Activated naive CD4-positive, alpha-beta T cell treated with anti-CD3 and anti-CD28 coated beads, Interleukin-2, amount 10 ng/mL, durations not matched to agents 7 days and 5 days (primary cell): ENCODE data around the gene VARS2.
"Not testable (repeated sequence)": the region's sequence is repeated elsewhere in the genome, so short reads cannot be mapped to it uniquely, and the experiment has no call there.

Experiments
- CTCF ChIA-PET: fragments of 350-600 bp; sonication (Branson Sonifier 250); formaldehyde crosslinking; loops from one replicate; lab custom pipeline; 2021; ENCODE audit warnings: antibody characterized with exemption; lab: Charles Lee
- DNase-seq: peaks from one replicate; pipeline ENCODE4 v3.0.0-alpha.2; 2020
- H3K27ac Mint-ChIP-seq: one replicate; pipeline ENCODE4 v1.8.0; 2021; ENCODE audit warnings: mild to moderate bottlenecking, moderate library complexity, mixed read lengths
- H3K27me3 Mint-ChIP-seq: one replicate; pipeline ENCODE4 v1.8.0; 2021; ENCODE audit warnings: mild to moderate bottlenecking, mixed read lengths
- H3K36me3 Mint-ChIP-seq: one replicate; pipeline ENCODE4 v1.8.0; 2021; ENCODE audit warnings: mixed read lengths
- H3K4me1 Mint-ChIP-seq: one replicate; pipeline ENCODE4 v1.8.0; 2021; ENCODE audit warnings: mixed read lengths
- H3K4me3 Mint-ChIP-seq: one replicate; pipeline ENCODE4 v1.8.0; 2021; ENCODE audit warnings: mild to moderate bottlenecking, moderate library complexity, mixed read lengths
- H3K9me3 Mint-ChIP-seq: one replicate; pipeline ENCODE4 v1.8.0; 2021; ENCODE audit warnings: mixed read lengths

VARS2 gene

DNA sequence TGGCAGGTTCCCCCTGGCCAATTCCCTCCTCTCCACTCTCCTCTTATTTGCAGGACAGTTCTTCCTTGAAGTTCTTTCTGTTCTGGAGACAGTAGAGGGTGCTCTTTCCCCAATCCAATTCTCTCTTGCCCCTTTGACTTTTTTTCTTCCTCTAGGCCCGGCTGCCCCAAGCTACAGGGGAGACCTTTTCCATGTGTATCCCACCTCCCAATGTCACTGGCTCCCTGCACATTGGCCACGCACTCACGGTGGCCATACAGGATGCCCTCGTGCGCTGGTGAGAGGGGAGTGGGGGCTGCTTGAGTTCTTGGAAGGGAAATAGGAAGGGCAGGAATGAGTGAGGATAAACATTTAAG, 1.5 kb downstream of the VARS2 start:
- CTCF ChIA-PET, result interaction anchor here (0.6 to 11.3 kb wide), 21 partner anchors 8 to 212 kb away, joined by 3 to 202 read pairs (median 4); partner anchors contain the start of gene MUCL3
- Mint-ChIP-seq H3K4me1 (peaks cover 26% of the 10 kb centered on the region), H3K9me3 (no peaks in the 10 kb centered on the region), H3K27ac (peak overlapping the region; percentile 82), H3K36me3 (peaks cover 31% of the 10 kb centered on the region), H3K27me3 (no peaks in the 10 kb centered on the region), H3K4me3 (peak overlapping the region; percentile 88)
- DNase-seq, result no peak

GRCh38 chr6:30917041-30917440, 3.0 kb downstream of the VARS2 start:
- CTCF ChIA-PET, result interaction anchor here (0.7 to 11.3 kb wide), 4 partner anchors 60 to 166 kb away, joined by 3 to 202 read pairs (median 5); no protein-coding TSS in a partner anchor
- peaks cover 26% of the 10 kb centered on the region for H3K36me3 Mint-ChIP-seq
- H3K4me1 Mint-ChIP-seq, result peaks cover 26% of the 10 kb centered on the region
- no peaks in the 10 kb centered on the region for H3K27me3 Mint-ChIP-seq
- no peaks in the 10 kb centered on the region for H3K9me3 Mint-ChIP-seq
- H3K4me3 Mint-ChIP-seq, result no peak overlapping the region
- no peak for DNase-seq
- no peak overlapping the region for H3K27ac Mint-ChIP-seq

DNA sequence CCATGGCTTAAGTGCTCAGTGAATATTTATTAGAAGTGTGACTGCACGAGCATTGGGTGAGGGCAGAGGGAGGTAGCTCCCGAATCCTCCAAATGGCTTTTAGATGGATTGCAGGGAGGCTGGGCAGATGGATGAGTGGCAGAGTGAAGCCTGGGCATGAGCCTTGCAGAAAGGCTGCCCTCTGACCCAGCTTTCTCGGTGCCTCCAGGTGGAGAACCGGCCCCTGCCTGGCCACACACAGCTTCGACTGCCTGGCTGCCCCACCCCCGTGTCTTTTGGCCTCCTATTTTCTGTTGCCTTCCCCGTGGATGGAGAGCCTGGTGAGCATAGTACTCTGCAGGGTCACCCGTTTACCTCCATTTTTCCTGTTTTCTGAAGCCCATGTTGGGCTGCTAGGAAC, 3.4 kb downstream of the VARS2 start:
- no peak for DNase-seq
- CTCF ChIA-PET, result interaction anchor here (0.8 to 11.3 kb wide), 3 partner anchors 60 to 165 kb away, joined by 3 to 202 read pairs (median 7); no protein-coding TSS in a partner anchor
- H3K36me3 Mint-ChIP-seq, result peaks cover 26% of the 10 kb centered on the region
- no peaks in the 10 kb centered on the region for H3K9me3 Mint-ChIP-seq
- peaks cover 26% of the 10 kb centered on the region for H3K4me1 Mint-ChIP-seq
- no peaks in the 10 kb centered on the region for H3K27me3 Mint-ChIP-seq
- no peak overlapping the region for H3K27ac Mint-ChIP-seq
- no peak overlapping the region for H3K4me3 Mint-ChIP-seq

DNA sequence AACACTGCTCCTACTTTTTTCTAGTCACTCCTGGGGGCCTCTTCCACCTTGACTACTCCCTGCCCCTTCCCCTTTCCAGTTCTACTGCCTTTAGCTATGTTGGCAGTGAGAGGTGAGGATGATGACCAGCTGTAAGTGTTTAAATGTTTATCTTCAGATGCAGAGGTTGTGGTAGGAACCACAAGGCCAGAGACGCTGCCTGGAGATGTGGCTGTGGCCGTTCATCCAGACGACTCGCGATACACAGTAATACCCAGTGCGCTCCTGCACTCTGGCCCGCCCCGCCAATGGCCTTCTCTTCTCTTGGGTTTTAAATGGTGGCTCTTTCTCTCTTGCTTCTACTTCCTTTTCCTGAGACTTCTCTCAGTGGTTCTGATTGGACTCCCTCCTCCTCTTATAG, 4.6 kb downstream of the VARS2 start:
- Mint-ChIP-seq H3K9me3 (no peaks in the 10 kb centered on the region), H3K27ac (no peak overlapping the region), H3K4me3 (no peak overlapping the region), H3K27me3 (no peaks in the 10 kb centered on the region), H3K36me3 (peaks cover 28% of the 10 kb centered on the region), H3K4me1 (peaks cover 18% of the 10 kb centered on the region)
- CTCF ChIA-PET, result interaction anchor here (0.8 to 11.3 kb wide), 5 partner anchors 10 to 164 kb away, joined by 3 to 202 read pairs (median 3); partner anchors contain the start of gene GTF2H4
- DNase-seq, result no peak

GRCh38 chr6:30922447-30922852, 8.4 kb downstream of the VARS2 start:
- H3K4me1 Mint-ChIP-seq, result no peaks in the 10 kb centered on the region
- CTCF ChIA-PET, result interaction anchor here (1.1 kb wide), 1 partner anchor 165 kb away, joined by 4 read pairs; no protein-coding TSS in a partner anchor
- no peaks in the 10 kb centered on the region for H3K9me3 Mint-ChIP-seq
- no peak for DNase-seq
- no peak overlapping the region for H3K27ac Mint-ChIP-seq
- no peak overlapping the region for H3K4me3 Mint-ChIP-seq
- no peaks in the 10 kb centered on the region for H3K27me3 Mint-ChIP-seq
- peaks cover 36% of the 10 kb centered on the region for H3K36me3 Mint-ChIP-seq

DNA sequence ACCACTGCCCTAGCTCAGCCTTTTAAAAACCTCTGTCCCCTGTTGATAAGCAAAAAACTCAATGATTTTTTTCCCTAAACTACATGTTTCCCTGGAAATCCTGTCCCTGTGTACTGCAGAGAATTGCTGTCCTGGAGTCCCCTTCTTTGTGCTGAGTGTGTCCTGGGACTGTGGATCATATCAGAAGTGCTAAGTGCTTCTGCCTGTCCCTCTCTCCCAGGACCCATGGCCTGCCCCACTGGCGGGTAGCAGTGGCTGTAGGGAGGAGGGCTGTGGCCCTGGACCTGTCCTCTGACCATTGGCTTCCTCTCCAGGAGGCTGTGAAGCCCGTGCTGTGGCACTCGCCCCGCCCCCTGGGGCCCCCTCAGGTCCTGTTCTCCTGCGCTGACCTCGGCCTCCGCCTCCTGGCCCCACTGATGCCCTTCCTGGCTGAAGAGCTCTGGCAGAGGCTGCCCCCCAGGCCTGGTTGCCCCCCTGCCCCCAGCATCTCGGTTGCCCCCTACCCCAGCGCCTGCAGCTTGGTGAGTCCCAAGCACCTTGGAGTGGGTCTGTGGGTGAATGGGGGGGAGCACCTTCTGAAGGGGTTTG, 10.1 kb downstream of the VARS2 start:
- H3K27ac Mint-ChIP-seq, H3K4me3 Mint-ChIP-seq, H3K27me3 Mint-ChIP-seq, CTCF ChIA-PET, H3K9me3 Mint-ChIP-seq, DNase-seq, H3K4me1 Mint-ChIP-seq: not testable (repeated sequence)
- H3K36me3 Mint-ChIP-seq, result peaks cover 43% of the 10 kb centered on the region

GRCh38 chr6:30926644-30927043, 12.6 kb downstream of the VARS2 start:
- Mint-ChIP-seq H3K36me3 (peaks cover 33% of the 10 kb centered on the region), H3K27ac (no peak overlapping the region), H3K27me3 (peaks cover 4% of the 10 kb centered on the region), H3K4me3 (no peak overlapping the region), H3K9me3 (peaks cover 3% of the 10 kb centered on the region), H3K4me1 (no peaks in the 10 kb centered on the region)
- DNase-seq, result no peak
- CTCF ChIA-PET, result interaction anchor here (1.0 kb wide), 1 partner anchor 153 kb away, joined by 3 read pairs; no protein-coding TSS in a partner anchor

- CTCF ChIA-PET, result interaction anchor here (1.0 kb wide), 1 partner anchor 153 kb away, joined by 3 read pairs; no protein-coding TSS in a partner anchor
- H3K9me3 Mint-ChIP-seq, H3K27ac Mint-ChIP-seq, DNase-seq, H3K4me1 Mint-ChIP-seq, H3K27me3 Mint-ChIP-seq, H3K4me3 Mint-ChIP-seq: not testable (repeated sequence)
- H3K36me3 Mint-ChIP-seq, result peaks cover 32% of the 10 kb centered on the region
Measured at GRCh38 chr6:30927080-30927479, 13.0 kb downstream of the VARS2 start.

DNA sequence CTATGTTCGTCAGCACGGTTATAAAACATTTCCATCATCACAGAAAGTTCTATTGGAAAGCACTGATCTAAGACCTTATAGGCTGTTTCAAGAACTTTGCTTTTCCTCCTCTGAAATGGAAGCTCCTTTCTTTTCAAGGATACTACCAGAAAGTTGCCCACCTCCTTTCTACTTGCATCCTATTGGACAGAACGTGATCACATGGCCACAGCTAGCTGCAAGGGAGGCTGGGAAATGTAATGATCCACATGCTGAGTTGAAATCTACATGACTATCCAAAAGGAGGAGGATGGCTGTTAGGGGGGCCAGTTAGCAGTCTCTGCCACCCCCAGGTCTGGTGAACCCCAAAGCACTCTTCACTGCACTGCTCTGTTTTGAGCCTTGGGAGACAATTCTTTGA, 14.6 kb downstream of the VARS2 start:
- Mint-ChIP-seq H3K9me3 (peaks cover 3% of the 10 kb centered on the region), H3K4me3 (no peak overlapping the region), H3K4me1 (no peaks in the 10 kb centered on the region), H3K27me3 (peaks cover 14% of the 10 kb centered on the region), H3K27ac (no peak overlapping the region), H3K36me3 (peaks cover 19% of the 10 kb centered on the region)
- CTCF ChIA-PET, result no interaction called here
- no peak for DNase-seq

GRCh38 chr6:30930506-30930905, 16.5 kb downstream of the VARS2 start:
- H3K4me1 Mint-ChIP-seq, result no peaks in the 10 kb centered on the region
- CTCF ChIA-PET, result no interaction called here
- no peak overlapping the region for H3K27ac Mint-ChIP-seq
- H3K4me3 Mint-ChIP-seq, result no peak overlapping the region
- H3K27me3 Mint-ChIP-seq, result peaks cover 28% of the 10 kb centered on the region
- peaks cover 19% of the 10 kb centered on the region for H3K36me3 Mint-ChIP-seq
- DNase-seq, result no peak
- peaks cover 3% of the 10 kb centered on the region for H3K9me3 Mint-ChIP-seq

- CTCF ChIA-PET, result interaction anchor here (0.9 to 1.0 kb wide), 2 partner anchors 9 to 156 kb away, joined by 4 read pairs; partner anchors contain the start of gene MUCL3
- Mint-ChIP-seq H3K4me1 (no peaks in the 10 kb centered on the region), H3K9me3 (peaks cover 3% of the 10 kb centered on the region), H3K27me3 (peaks cover 31% of the 10 kb centered on the region), H3K4me3 (no peak overlapping the region), H3K36me3 (peaks cover 18% of the 10 kb centered on the region), H3K27ac (no peak overlapping the region)
- no peak for DNase-seq
Measured at GRCh38 chr6:30931272-30931671, 17.2 kb downstream of the VARS2 start.

GRCh38 chr6:30931969-30932645, 18.1 kb downstream of the VARS2 start, which contains the start of gene SFTA2:
Gene SFTA2 (minus strand): TSS chr6:30932170. CDS start chr6:30932096, 74 bp downstream.
- CTCF ChIA-PET, result interaction anchor here (0.9 to 1.0 kb wide), 2 partner anchors 8 to 155 kb away, joined by 4 read pairs; partner anchors contain the start of gene MUCL3
- Mint-ChIP-seq H3K27me3 (peaks cover 39% of the 10 kb centered on the region), H3K27ac (no peak within 1 kb of the TSS), H3K4me1 (no peaks in the 10 kb centered on the region), H3K9me3 (peaks cover 3% of the 10 kb centered on the region), H3K4me3 (no peak within 1 kb of the TSS), H3K36me3 (peaks cover 12% of the 10 kb centered on the region)
- DNase-seq, result no peak

DNA sequence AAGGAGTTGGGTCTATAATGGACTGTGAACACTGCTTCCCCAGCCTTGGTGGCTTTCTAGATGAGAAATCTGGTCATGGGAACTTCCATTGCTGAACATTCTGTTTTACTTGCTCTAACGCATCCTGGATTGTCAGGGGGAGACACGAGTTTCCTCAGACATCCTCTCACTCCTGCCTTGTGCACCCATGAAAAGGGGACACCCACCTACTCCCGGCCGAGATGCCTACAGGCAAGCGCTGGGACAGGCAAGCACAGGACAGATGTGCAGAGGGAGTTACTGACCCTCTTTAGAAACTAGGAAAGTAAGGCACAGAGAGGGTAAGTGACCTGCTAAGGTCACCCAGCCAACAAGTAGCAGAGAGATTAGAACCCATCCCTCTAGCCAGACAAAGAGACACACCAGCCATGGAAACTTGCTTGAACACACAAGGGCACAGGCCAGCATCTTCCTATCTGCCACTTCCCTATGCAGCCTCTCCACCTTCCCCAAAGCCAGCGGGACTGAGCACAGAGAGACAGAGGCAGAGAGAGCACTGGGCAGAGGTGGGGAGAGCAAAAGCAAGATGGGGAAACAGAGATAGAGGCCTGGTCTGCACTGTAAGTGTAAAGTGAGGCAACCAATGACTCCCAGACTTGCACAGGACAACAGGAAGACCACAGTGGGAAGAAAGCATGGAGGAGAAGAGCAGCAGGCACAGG, 18.8 kb downstream of the VARS2 start:
- DNase-seq, result no peak
- H3K4me3 Mint-ChIP-seq, result no peak overlapping the region
- CTCF ChIA-PET, result no interaction called here

GRCh38 chr6:30935018-30935417, 21.0 kb downstream of the VARS2 start:
- no peak overlapping the region for H3K4me3 Mint-ChIP-seq
- no peak for DNase-seq
- H3K36me3 Mint-ChIP-seq, result no peaks in the 10 kb centered on the region
- peaks cover 64% of the 10 kb centered on the region for H3K27me3 Mint-ChIP-seq
- no peak overlapping the region for H3K27ac Mint-ChIP-seq
- H3K9me3 Mint-ChIP-seq, result no peaks in the 10 kb centered on the region
- H3K4me1 Mint-ChIP-seq, result no peaks in the 10 kb centered on the region
- CTCF ChIA-PET, result no interaction called here

More for the DNA sequence above, 18.8 kb downstream of the VARS2 start:
- H3K36me3 Mint-ChIP-seq, result peaks cover 7% of the 10 kb centered on the region
- no peaks in the 10 kb centered on the region for H3K4me1 Mint-ChIP-seq
- peaks cover 43% of the 10 kb centered on the region for H3K27me3 Mint-ChIP-seq
- peaks cover 3% of the 10 kb centered on the region for H3K9me3 Mint-ChIP-seq
- H3K27ac Mint-ChIP-seq, result no peak overlapping the region
